ENCODE results near the gene ATP2A1.
A peak's percentile ranks its signal among the peaks of the same experiment; 100 is the strongest.
"Not testable (repeated sequence)": the region's sequence is repeated elsewhere in the genome, so short reads cannot be mapped to it uniquely, and the experiment has no call there.

The ATP2A1 gene

GRCh38 chr16:28859326-28859725, 19.0 kb upstream of the ATP2A1 start:
- no peak for DNase-seq (ENCODE audit: low read depth in 2 of 3, low spot score in 2 of 3)

- DNase-seq (ENCODE audit: low read depth in 2 of 3, low spot score in 2 of 3): no peak
These were observed 14.1 kb upstream of the ATP2A1 start for GRCh38 chr16:28863929-28864793.

- no peak for DNase-seq (ENCODE audit: low read depth in 2 of 3, low spot score in 2 of 3)
These were observed 13.1 kb upstream of the ATP2A1 start for GRCh38 chr16:28865001-28865688.

GRCh38 chr16:28865722-28866453, 12.4 kb upstream of the ATP2A1 start:
- DNase-seq (ENCODE audit: low read depth in 2 of 3, low spot score in 2 of 3): no peak

GRCh38 chr16:28866454-28866804, 11.9 kb upstream of the ATP2A1 start:
- DNase-seq (ENCODE audit: low read depth in 2 of 3, low spot score in 2 of 3): no peak

- no peak for DNase-seq (ENCODE audit: low read depth in 2 of 3, low spot score in 2 of 3)
These were observed 11.0 kb upstream of the ATP2A1 start for GRCh38 chr16:28867241-28867640.

GRCh38 chr16:28867646-28868045, 10.6 kb upstream of the ATP2A1 start:
- not testable (repeated sequence) for DNase-seq (ENCODE audit: low read depth in 2 of 3, low spot score in 2 of 3)

GRCh38 chr16:28869201-28869600, 9.1 kb upstream of the ATP2A1 start:
- no peak for DNase-seq (ENCODE audit: low read depth in 2 of 3, low spot score in 2 of 3)

- no peak for DNase-seq (ENCODE audit: low read depth in 2 of 3, low spot score in 2 of 3)
These were observed 5.3 kb upstream of the ATP2A1 start for GRCh38 chr16:28872952-28873351.

GRCh38 chr16:28873543-28874201, 4.6 kb upstream of the ATP2A1 start:
- peak in 2 of 3 experiments; percentile 37 to 41 for DNase-seq (ENCODE audit: low read depth in 2 of 3, low spot score in 2 of 3)

- no peak for DNase-seq (ENCODE audit: low read depth in 2 of 3, low spot score in 2 of 3)
These were observed 3.9 kb upstream of the ATP2A1 start for GRCh38 chr16:28874406-28874805.

GRCh38 chr16:28875134-28876018, 2.9 kb upstream of the ATP2A1 start:
- no peak for DNase-seq (ENCODE audit: low read depth in 2 of 3, low spot score in 2 of 3)

- DNase-seq (ENCODE audit: low read depth in 2 of 3, low spot score in 2 of 3): no peak
These were observed 2.1 kb upstream of the ATP2A1 start for GRCh38 chr16:28876019-28876659.

- DNase-seq (ENCODE audit: low read depth in 2 of 3, low spot score in 2 of 3): no peak
These were observed 1.2 kb upstream of the ATP2A1 start for GRCh38 chr16:28876973-28877654.

- no peak for DNase-seq (ENCODE audit: low read depth in 2 of 3, low spot score in 2 of 3)
These were observed 660 bp upstream of the ATP2A1 start for GRCh38 chr16:28877655-28878000.

- peak in 1 of 3 experiments; percentile 18 for DNase-seq (ENCODE audit: low read depth in 2 of 3, low spot score in 2 of 3)
These were observed 1.1 kb downstream of the ATP2A1 start for GRCh38 chr16:28879261-28879840.

- DNase-seq (ENCODE audit: low read depth in 2 of 3, low spot score in 2 of 3): peak; percentile 82 to 84 (median 83)
These were observed 1.7 kb downstream of the ATP2A1 start for GRCh38 chr16:28879841-28880588.

- DNase-seq (ENCODE audit: low read depth in 2 of 3, low spot score in 2 of 3): no peak
These were observed 2.3 kb downstream of the ATP2A1 start for GRCh38 chr16:28880589-28880915.

Measured in activated CD8-positive, alpha-beta memory T cell treated with anti-CD3 and anti-CD28 coated beads for 48 hours (primary cell).